HG03097 (cell line): ENCODE results near the gene DUSP5.

Experiments used
- ATAC-seq: cut with Tn5 transposase; IDR thresholded peaks from one replicate; pipeline ENCODE4 v1.9.1; 2021; ENCODE audit not compliant: unreplicated experiment, low FRiP score

The DUSP5 gene

GRCh38 chr10:110479710-110480109, 18.0 kb upstream of the DUSP5 start:
- ATAC-seq: no peak

GRCh38 chr10:110480387-110480786, 17.3 kb upstream of the DUSP5 start:
- ATAC-seq: no peak

- no peak for ATAC-seq
Observed at GRCh38 chr10:110481919-110482318, 15.8 kb upstream of the DUSP5 start.

GRCh38 chr10:110483633-110484032, 14.1 kb upstream of the DUSP5 start:
- no peak for ATAC-seq

GRCh38 chr10:110485541-110485940, 12.2 kb upstream of the DUSP5 start:
- ATAC-seq: no peak

GRCh38 chr10:110486680-110487410, 10.9 kb upstream of the DUSP5 start:
- no peak for ATAC-seq

GRCh38 chr10:110487411-110488331, 10.0 kb upstream of the DUSP5 start:
- ATAC-seq: no peak

GRCh38 chr10:110488332-110488681, 9.4 kb upstream of the DUSP5 start:
- ATAC-seq: no peak

- no peak for ATAC-seq
Observed at GRCh38 chr10:110488940-110489339, 8.8 kb upstream of the DUSP5 start.

- no peak for ATAC-seq
Observed at GRCh38 chr10:110490640-110491039, 7.1 kb upstream of the DUSP5 start.

- ATAC-seq: no peak
Observed at GRCh38 chr10:110491346-110491745, 6.4 kb upstream of the DUSP5 start.

- no peak for ATAC-seq
Observed at GRCh38 chr10:110492069-110492822, 5.5 kb upstream of the DUSP5 start.

GRCh38 chr10:110493832-110494426, 3.8 kb upstream of the DUSP5 start:
- no peak for ATAC-seq

GRCh38 chr10:110494532-110494931, 3.2 kb upstream of the DUSP5 start:
- ATAC-seq: no peak

- ATAC-seq: no peak
Observed at GRCh38 chr10:110495731-110496552, 1.8 kb upstream of the DUSP5 start.

- no peak for ATAC-seq
Observed at GRCh38 chr10:110496553-110497437, 912 bp upstream of the DUSP5 start.

- ATAC-seq: no peak
Observed at GRCh38 chr10:110498087-110498981, 627 bp downstream of the DUSP5 start.
